ENCODE data around the gene CRY2. TPM values are rescaled to one million over a fixed set of nuclear protein-coding genes. Genes with fewer than 3 reads are reported as not detected.

CRY2 gene
- total and polyA plus RNA-seq, 10 of the 15 experiments (the other 5 are each of a cell fraction or from before 2014, with no cell fraction given) = 1.2 to 14.7 (median 8.1) TPM

GRCh38 chr11:45902452-45903380 lies 55.4 kb downstream of the CRY2 start:
- 82% methylated on average over 52 of the region's 56 CpGs for WGBS (ENCODE audit: insufficient coverage, insufficient replicate concordance, low lambda C conversion rate, missing lambda C conversion rate)
- TF ChIP-seq BHLHE40 (IDR thresholded peaks at IDR 0.05; ENCODE audit: borderline replicate concordance in 1 of 2, low read depth in 2 of 2, low read length in 1 of 2) (no peak), RB1 (IDR thresholded peaks at IDR 0.05; ENCODE audit: borderline replicate concordance) (no peak), RELB (IDR thresholded peaks at IDR 0.05; ENCODE audit: low read depth) (no peak), NFYB (IDR thresholded peaks at IDR 0.05; ENCODE audit: insufficient read depth, low read depth, low read length) (no peak), ZNF274 (IDR thresholded peaks at IDR 0.05; ENCODE audit: insufficient read depth, insufficient read length) (no peak), SIX5 (IDR thresholded peaks at IDR 0.05; ENCODE audit: low read depth, low read length, severe bottlenecking) (no peak), MLLT1 (IDR thresholded peaks at IDR 0.05) (no peak)
- Histone ChIP-seq H3K4me2 (ENCODE audit: control insufficient read depth, insufficient read depth) (no peak overlapping the region), H3K4me3 (no peak overlapping the region), H4K20me1 (ENCODE audit: control insufficient read depth, insufficient read depth) (no peaks in the 10 kb centered on the region; the same call in 1 of the 2 replicates), H3K79me2 (ENCODE audit: control insufficient read depth, insufficient read depth, low read length) (no peaks in the 10 kb centered on the region), H3K36me3 (ENCODE audit: control insufficient read depth in 2 of 2, insufficient read depth in 2 of 2, low read length in 1 of 2) (no peaks in the 10 kb centered on the region), H3K4me1 (ENCODE audit: control insufficient read depth, insufficient read depth, low read length) (no peaks in the 10 kb centered on the region), H3K27me3 (replicated peaks in 1 of 2; ENCODE audit: control insufficient read depth in 2 of 2, insufficient read depth in 2 of 2, low read length in 1 of 2) (peaks cover 3 to 6% of the 10 kb centered on the region in 2 experiments; a peak in 3 of 4 replicates), H3K9ac (ENCODE audit: control insufficient read depth, insufficient read depth, low read length) (no peak overlapping the region), H2AFZ (ENCODE audit: control insufficient read depth, low read depth, low read length) (no peak overlapping the region), H3K27ac (ENCODE audit: control insufficient read depth, insufficient read depth) (no peak overlapping the region), H3K9me3 (replicated peaks; ENCODE audit: control insufficient read depth, insufficient read depth, low read length) (no peaks in the 10 kb centered on the region)
- ChIA-PET RAD21 (ENCODE audit: unreplicated experiment) (no interaction called here), POLR2A (no interaction called here), SMC1A (ENCODE audit: uncharacterized antibody, unreplicated experiment) (no interaction called here), CTCF (interaction anchor here (0.5 kb wide), 1 partner anchor 28 kb away, joined by 3 read pairs; no protein-coding TSS in a partner anchor)
- no TSS peak for BruUV-seq (replicated peaks)
- ATAC-seq (no peak), FAIRE-seq (no peak), DNase-seq (ENCODE audit: low read depth, low spot score) (no peak)
- intact Hi-C loops (cut with micrococcal nuclease; ENCODE audit: unreplicated experiment) (no loop called here), in situ Hi-C loops (cut with MboI) (no loop called here)

Measured in GM12878 (cell line).